ENCODE results near the gene KRT40.

KRT40 gene

DNA sequence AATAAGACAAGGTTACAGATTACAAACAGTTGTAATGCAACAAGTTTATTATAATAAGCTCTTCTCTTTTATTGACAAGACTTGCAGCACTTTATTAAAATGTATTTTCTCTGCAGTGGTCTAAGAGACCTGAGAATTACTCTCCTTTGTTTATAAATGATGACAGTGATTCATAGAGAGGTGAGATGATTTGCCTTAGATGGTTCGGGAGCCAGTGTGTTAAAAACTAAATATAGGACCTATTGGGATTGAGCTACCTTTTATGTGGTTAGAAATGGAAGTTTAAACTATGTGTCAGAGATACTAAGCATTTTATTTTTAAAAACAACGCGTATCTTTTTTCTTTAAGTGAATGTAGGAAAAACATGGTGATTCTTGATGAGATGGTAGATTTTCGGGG, 12.7 kb upstream of the KRT40 start:
- Histone ChIP-seq H3K4me3 (replicated peaks; ENCODE audit: insufficient read depth, low read length) (no peak overlapping the region), H3K27me3 (ENCODE audit: insufficient read depth, poor library complexity, severe bottlenecking) (peaks cover 4% of the 10 kb centered on the region), H3K27ac (replicated peaks) (no peak overlapping the region)
- TF ChIP-seq POLR2AphosphoS5 (IDR thresholded peaks at IDR 0.05; ENCODE audit: low read depth) (no peak), GABPA (IDR thresholded peaks at IDR 0.05; ENCODE audit: low read depth) (no peak), REST (IDR thresholded peaks at IDR 0.05; ENCODE audit: insufficient replicate concordance, low read depth) (no peak), SPI1 (IDR thresholded peaks at IDR 0.05; ENCODE audit: borderline replicate concordance, low read depth) (no peak)
- TF ChIP-seq, protein P1, sequence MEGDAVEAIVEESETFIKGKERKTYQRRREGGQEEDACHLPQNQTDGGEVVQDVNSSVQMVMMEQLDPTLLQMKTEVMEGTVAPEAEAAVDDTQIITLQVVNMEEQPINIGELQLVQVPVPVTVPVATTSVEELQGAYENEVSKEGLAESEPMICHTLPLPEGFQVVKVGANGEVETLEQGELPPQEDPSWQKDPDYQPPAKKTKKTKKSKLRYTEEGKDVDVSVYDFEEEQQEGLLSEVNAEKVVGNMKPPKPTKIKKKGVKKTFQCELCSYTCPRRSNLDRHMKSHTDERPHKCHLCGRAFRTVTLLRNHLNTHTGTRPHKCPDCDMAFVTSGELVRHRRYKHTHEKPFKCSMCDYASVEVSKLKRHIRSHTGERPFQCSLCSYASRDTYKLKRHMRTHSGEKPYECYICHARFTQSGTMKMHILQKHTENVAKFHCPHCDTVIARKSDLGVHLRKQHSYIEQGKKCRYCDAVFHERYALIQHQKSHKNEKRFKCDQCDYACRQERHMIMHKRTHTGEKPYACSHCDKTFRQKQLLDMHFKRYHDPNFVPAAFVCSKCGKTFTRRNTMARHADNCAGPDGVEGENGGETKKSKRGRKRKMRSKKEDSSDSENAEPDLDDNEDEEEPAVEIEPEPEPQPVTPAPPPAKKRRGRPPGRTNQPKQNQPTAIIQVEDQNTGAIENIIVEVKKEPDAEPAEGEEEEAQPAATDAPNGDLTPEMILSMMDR (IDR thresholded peaks at IDR 0.05; ENCODE audit: insufficient read depth, low read length): no peak
- DNase-seq (ENCODE audit: low read depth in 1 of 2, low spot score in 1 of 2): no peak

GRCh38 chr17:40995116-40995515, 11.0 kb upstream of the KRT40 start:
- peaks cover 4% of the 10 kb centered on the region for H3K27me3 ChIP-seq (ENCODE audit: insufficient read depth, poor library complexity, severe bottlenecking)
- H3K4me3 ChIP-seq (replicated peaks; ENCODE audit: insufficient read depth, low read length): no peak overlapping the region
- H3K27ac ChIP-seq (replicated peaks): no peak overlapping the region
- TF ChIP-seq POLR2AphosphoS5 (IDR thresholded peaks at IDR 0.05; ENCODE audit: low read depth) (no peak), REST (IDR thresholded peaks at IDR 0.05; ENCODE audit: insufficient replicate concordance, low read depth) (no peak), SPI1 (IDR thresholded peaks at IDR 0.05; ENCODE audit: borderline replicate concordance, low read depth) (no peak), GABPA (IDR thresholded peaks at IDR 0.05; ENCODE audit: low read depth) (no peak)
- TF ChIP-seq, protein P1 (IDR thresholded peaks at IDR 0.05; ENCODE audit: insufficient read depth, low read length): no peak
- no peak for DNase-seq (ENCODE audit: low read depth in 1 of 2, low spot score in 1 of 2)

- peaks cover 2% of the 10 kb centered on the region for H3K27me3 ChIP-seq (ENCODE audit: insufficient read depth, poor library complexity, severe bottlenecking)
- no peak within 1 kb of the TSS for H3K27ac ChIP-seq (replicated peaks)
- no peak for DNase-seq (ENCODE audit: low read depth in 1 of 2, low spot score in 1 of 2)
- H3K4me3 ChIP-seq (replicated peaks; ENCODE audit: insufficient read depth, low read length): no peak within 1 kb of the TSS
- TF ChIP-seq, protein P1 (IDR thresholded peaks at IDR 0.05; ENCODE audit: insufficient read depth, low read length): no peak
- no peak for TF ChIP-seq GABPA (IDR thresholded peaks at IDR 0.05; ENCODE audit: low read depth)
- TF ChIP-seq POLR2AphosphoS5 (IDR thresholded peaks at IDR 0.05; ENCODE audit: low read depth): no peak
- TF ChIP-seq SPI1 (IDR thresholded peaks at IDR 0.05; ENCODE audit: borderline replicate concordance, low read depth): no peak
- no peak for TF ChIP-seq REST (IDR thresholded peaks at IDR 0.05; ENCODE audit: insufficient replicate concordance, low read depth)
Observed at GRCh38 chr17:40993839-40994238, 9.7 kb upstream of the KRT40 start, which contains the start of gene KRTAP3-3. KRTAP3-3 (minus strand) TSS chr17:40994164; CDS start chr17:40994097, 67 bp downstream.

All from HL-60 (cell line).